Brain microvascular endothelial cell (primary cell): ENCODE measurements around the gene BANK1.

Experiments
- DNase-seq: peaks from one replicate; pipeline ENCODE4 v3.0.0-alpha.2; 2020
- H3K27ac ChIP-seq: fragments of 250-450 bp; sonication (Bioruptor Pico); 2 replicates; pipeline ENCODE4 v1.5.1; 2020; ENCODE audit warnings: mild to moderate bottlenecking, moderate library complexity
- H3K27me3 ChIP-seq: fragments of 250-450 bp; sonication (Bioruptor Pico); replicated peaks from 2 replicates; pipeline ENCODE4 v1.5.1; 2020; ENCODE audit warnings: mild to moderate bottlenecking
- H3K36me3 ChIP-seq: fragments of 250-450 bp; sonication (Bioruptor Pico); replicated peaks from 2 replicates; pipeline ENCODE4 v1.5.1; 2020; ENCODE audit warnings: mild to moderate bottlenecking
- H3K4me3 ChIP-seq: 2 replicates; pipeline ENCODE4 v1.5.1; 2011; ENCODE audit warnings: low read depth, mild to moderate bottlenecking, control low read depth, low read length, moderate library complexity
- in situ Hi-C: cut with HindIII; loops from 2 replicates; pipeline ENCODE4 v1.10.0; 2017; ENCODE audit warnings: low sequenced_read_pairs, low pct_ligation_motif_present
- TF ChIP-seq, protein P1 (sequence below): IDR thresholded peaks from 2 replicates; pipeline ENCODE4 v1.5.1; 2011; ENCODE audit warnings: low read depth, mild to moderate bottlenecking, moderate library complexity, low read length, control low read depth, inconsistent platforms; ENCODE audit errors: missing control alignments

The BANK1 gene

DNA sequence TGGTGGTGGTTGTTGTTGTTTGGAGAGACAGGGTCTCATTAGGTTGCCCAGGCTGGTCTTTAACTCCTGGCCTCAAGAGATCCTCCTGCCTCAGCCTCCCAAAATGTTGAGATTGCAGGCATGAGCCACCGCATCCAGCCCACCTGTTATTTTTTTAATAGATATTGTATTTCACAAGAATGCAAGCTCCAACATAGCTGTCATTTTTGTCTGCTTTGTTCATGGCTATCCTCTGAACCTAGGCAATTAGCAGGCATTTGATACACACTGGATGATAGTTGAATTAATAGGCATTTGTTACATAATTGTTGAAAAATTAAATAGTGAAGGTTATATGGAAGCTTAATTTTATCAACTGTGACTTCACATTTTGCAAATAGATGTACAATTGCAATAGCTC, 64.7 kb downstream of the BANK1 start:
- TF ChIP-seq, protein P1, sequence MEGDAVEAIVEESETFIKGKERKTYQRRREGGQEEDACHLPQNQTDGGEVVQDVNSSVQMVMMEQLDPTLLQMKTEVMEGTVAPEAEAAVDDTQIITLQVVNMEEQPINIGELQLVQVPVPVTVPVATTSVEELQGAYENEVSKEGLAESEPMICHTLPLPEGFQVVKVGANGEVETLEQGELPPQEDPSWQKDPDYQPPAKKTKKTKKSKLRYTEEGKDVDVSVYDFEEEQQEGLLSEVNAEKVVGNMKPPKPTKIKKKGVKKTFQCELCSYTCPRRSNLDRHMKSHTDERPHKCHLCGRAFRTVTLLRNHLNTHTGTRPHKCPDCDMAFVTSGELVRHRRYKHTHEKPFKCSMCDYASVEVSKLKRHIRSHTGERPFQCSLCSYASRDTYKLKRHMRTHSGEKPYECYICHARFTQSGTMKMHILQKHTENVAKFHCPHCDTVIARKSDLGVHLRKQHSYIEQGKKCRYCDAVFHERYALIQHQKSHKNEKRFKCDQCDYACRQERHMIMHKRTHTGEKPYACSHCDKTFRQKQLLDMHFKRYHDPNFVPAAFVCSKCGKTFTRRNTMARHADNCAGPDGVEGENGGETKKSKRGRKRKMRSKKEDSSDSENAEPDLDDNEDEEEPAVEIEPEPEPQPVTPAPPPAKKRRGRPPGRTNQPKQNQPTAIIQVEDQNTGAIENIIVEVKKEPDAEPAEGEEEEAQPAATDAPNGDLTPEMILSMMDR, result no peak
- H3K4me3 ChIP-seq, result no peak overlapping the region
- H3K27ac ChIP-seq, result no peak overlapping the region
- in situ Hi-C loops, result no loop called here
- H3K36me3 ChIP-seq, result no peaks in the 10 kb centered on the region
- DNase-seq, result no peak
- H3K27me3 ChIP-seq, result no peaks in the 10 kb centered on the region

GRCh38 chr4:101856149-101856548, 65.6 kb downstream of the BANK1 start:
- in situ Hi-C loops, result no loop called here
- no peaks in the 10 kb centered on the region for H3K27me3 ChIP-seq
- TF ChIP-seq, protein P1, result no peak

GRCh38 chr4:101857176-101857575, 66.6 kb downstream of the BANK1 start:
- TF ChIP-seq, protein P1, result no peak
- no peaks in the 10 kb centered on the region for H3K27me3 ChIP-seq
- in situ Hi-C loops, result no loop called here
- no peak overlapping the region for H3K4me3 ChIP-seq
- no peaks in the 10 kb centered on the region for H3K36me3 ChIP-seq
- no peak for DNase-seq
- no peak overlapping the region for H3K27ac ChIP-seq

More at GRCh38 chr4:101856149-101856548, 65.6 kb downstream of the BANK1 start:
- no peak overlapping the region for H3K4me3 ChIP-seq
- H3K36me3 ChIP-seq, result no peaks in the 10 kb centered on the region
- no peak overlapping the region for H3K27ac ChIP-seq
- no peak for DNase-seq

DNA sequence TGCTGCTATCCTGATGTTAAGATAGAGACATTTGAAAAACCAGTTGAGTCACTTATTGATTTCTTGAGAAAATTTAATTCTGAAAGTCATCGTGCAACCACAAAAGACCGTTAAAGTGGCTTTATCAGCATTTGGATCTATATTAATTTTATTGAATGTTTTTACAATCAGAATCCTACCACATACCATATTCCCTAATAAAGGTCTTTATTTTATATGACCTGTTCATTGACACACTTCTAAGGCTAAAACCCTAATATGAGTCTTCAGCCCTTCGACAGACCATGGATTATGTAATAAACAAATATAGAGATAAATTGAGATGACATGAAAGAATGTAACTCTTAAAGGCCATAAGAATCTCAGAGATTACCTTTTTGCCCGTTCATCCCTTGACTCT, 68.1 kb downstream of the BANK1 start:
- no peak overlapping the region for H3K4me3 ChIP-seq
- no peaks in the 10 kb centered on the region for H3K36me3 ChIP-seq
- DNase-seq, result no peak
- TF ChIP-seq, protein P1, result no peak
- no peak overlapping the region for H3K27ac ChIP-seq
- in situ Hi-C loops, result no loop called here
- H3K27me3 ChIP-seq, result no peaks in the 10 kb centered on the region

DNA sequence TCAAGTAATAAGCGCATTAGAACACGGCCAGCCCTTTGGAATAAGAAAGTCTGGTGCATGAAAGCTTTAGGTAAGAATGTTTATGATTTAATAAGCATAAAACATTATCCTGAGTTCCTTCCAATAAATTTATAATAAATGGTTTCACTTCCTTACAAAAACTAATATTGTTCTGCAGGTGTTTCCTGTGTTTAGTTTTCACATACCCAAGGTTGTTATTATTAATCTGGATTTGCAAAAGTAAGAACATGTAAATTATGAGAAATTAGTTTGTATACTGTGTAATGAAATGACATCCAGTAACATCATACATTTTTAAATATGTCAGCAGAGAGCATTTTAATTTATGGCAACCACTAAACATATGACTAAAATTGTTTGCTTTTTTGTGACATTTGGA, 72.1 kb downstream of the BANK1 start:
- Histone ChIP-seq H3K4me3 (no peak overlapping the region), H3K36me3 (no peaks in the 10 kb centered on the region), H3K27me3 (no peaks in the 10 kb centered on the region), H3K27ac (no peak overlapping the region)
- in situ Hi-C loops, result no loop called here
- no peak for DNase-seq
- TF ChIP-seq, protein P1, result no peak

- no peak for DNase-seq
- Histone ChIP-seq H3K36me3 (no peaks in the 10 kb centered on the region), H3K27ac (no peak overlapping the region), H3K4me3 (no peak overlapping the region), H3K27me3 (no peaks in the 10 kb centered on the region)
- in situ Hi-C loops, result no loop called here
- TF ChIP-seq, protein P1, result no peak
These were observed 74.1 kb downstream of the BANK1 start for GRCh38 chr4:101864660-101865059.
